ENCODE data around the gene SPIRE1.

DNA sequence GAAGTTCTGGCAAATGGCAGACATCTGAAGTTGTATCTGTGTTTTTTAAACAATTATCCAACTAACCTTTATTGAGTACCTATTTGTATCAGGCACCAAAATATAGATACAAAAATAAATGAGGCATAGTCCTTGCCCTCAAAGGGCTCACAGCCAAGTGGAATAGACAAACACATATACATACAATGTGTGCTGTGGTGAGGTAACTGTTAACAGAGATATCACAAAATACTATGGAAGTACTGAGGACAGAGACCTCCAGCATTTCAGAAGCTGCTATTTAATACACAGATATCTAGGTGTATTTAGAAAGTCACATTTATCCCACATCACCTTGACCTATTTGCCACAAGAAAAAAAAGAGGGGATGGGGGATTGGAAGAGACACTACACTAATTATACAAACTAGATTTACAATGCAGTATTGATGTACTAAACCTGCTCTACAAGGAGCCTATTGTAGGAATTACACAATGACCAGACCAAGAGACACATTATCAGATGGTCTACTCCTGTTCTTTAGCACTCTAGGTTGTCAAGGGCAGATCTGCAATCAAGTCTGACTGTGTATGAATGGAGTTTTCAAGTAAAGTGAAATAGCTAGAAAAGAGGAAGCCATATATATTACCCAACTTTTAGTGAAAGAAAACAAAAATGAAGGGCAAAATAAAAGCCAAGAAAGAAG is 62.2 kb downstream of the SPIRE1 start:
- TF ChIP-seq CTCF (IDR thresholded peaks at IDR 0.05) (no peak), POLR2AphosphoS5 (IDR thresholded peaks at IDR 0.05) (no peak)

Data from prostate gland (tissue), 2 donors.